ENCODE results near the gene FAM111A. TPM values are rescaled to one million over a fixed set of nuclear protein-coding genes. Genes with fewer than 3 reads are reported as not detected.

FAM111A gene
- polyA plus RNA-seq, 1 donor, result 25.4 TPM

Other genes starting within 250 kb of the FAM111A start
- 0.96 TPM for gene GLYATL1, start 203.4 kb upstream of the FAM111A start, polyA plus RNA-seq (ENCODE audit: insufficient read length)
- gene GLYATL1B, start 56.5 kb upstream of the FAM111A start, polyA plus RNA-seq (ENCODE audit: insufficient read length), result not detected
- gene FAM111B, start 35.6 kb upstream of the FAM111A start, polyA plus RNA-seq (ENCODE audit: insufficient read length), result 5.3 TPM
- gene DTX4, start 29.3 kb downstream of the FAM111A start, polyA plus RNA-seq (ENCODE audit: insufficient read length), result 19.4 TPM
- gene MPEG1, start 70.1 kb downstream of the FAM111A start, polyA plus RNA-seq (ENCODE audit: insufficient read length), result 11.6 TPM
- gene OR5AN1, start 216.0 kb downstream of the FAM111A start, polyA plus RNA-seq (ENCODE audit: insufficient read length), result not detected

Data from hindlimb muscle (tissue), 1 donor.